Smooth muscle cell (in vitro differentiated cells): Measurements from ENCODE around the gene CLEC2A. TPM values are rescaled to one million over a fixed set of nuclear protein-coding genes. Genes with fewer than 3 reads are reported as not detected.
A peak's percentile ranks its signal among the peaks of the same experiment; 100 is the strongest.

Experiments
- DNase-seq: peaks from one replicate; lab custom pipeline; 2025; ENCODE audit not compliant: unreplicated experiment; lab: John Stamatoyannopoulos, UW
- H2AFZ ChIP-seq: fragments of 200-600 bp; sonication (generic); 2 replicates; pipeline ENCODE4 v1.6.0; 2016; ENCODE audit warnings: antibody characterized with exemption, low read depth, mild to moderate bottlenecking
- H3F3A ChIP-seq: fragments of 200-600 bp; sonication (generic); 2 replicates; pipeline ENCODE4 v1.6.0; 2017; ENCODE audit warnings: antibody characterized with exemption, low read depth
- H3K27ac ChIP-seq: fragments of 200-600 bp; sonication (generic); 2 replicates; pipeline ENCODE4 v1.5.1; 2016; ENCODE audit warnings: low read depth, mild to moderate bottlenecking
- H3K27me3 ChIP-seq: fragments of 200-600 bp; sonication (generic); 2 replicates; pipeline ENCODE4 v1.6.1; 2016; ENCODE audit warnings: low read depth, mild to moderate bottlenecking
- H3K36me3 ChIP-seq: fragments of 200-600 bp; sonication (generic); 2 replicates; pipeline ENCODE4 v1.5.1; 2016; ENCODE audit warnings: low read depth
- H3K4me1 ChIP-seq: fragments of 200-600 bp; sonication (generic); 2 replicates; pipeline ENCODE4 v1.5.1; 2016; ENCODE audit warnings: low read depth
- H3K4me2 ChIP-seq: fragments of 200-600 bp; sonication (generic); 2 replicates; pipeline ENCODE4 v1.6.0; 2016; ENCODE audit warnings: mild to moderate bottlenecking
- H3K4me3 ChIP-seq: fragments of 200-600 bp; sonication (generic); 2 replicates; pipeline ENCODE4 v1.5.1; 2016; ENCODE audit warnings: mild to moderate bottlenecking
- H3K79me2 ChIP-seq: fragments of 200-600 bp; sonication (generic); 2 replicates; pipeline ENCODE4 v1.6.0; 2016; ENCODE audit warnings: low read depth, mild to moderate bottlenecking
- H3K9ac ChIP-seq: fragments of 200-600 bp; sonication (generic); 2 replicates; pipeline ENCODE4 v1.6.0; 2016; ENCODE audit warnings: low read depth
- H3K9me3 ChIP-seq: fragments of 200-600 bp; sonication (generic); replicated peaks from 2 replicates; pipeline ENCODE4 v1.5.1; 2016; ENCODE audit warnings: low read depth
- H4K20me1 ChIP-seq: fragments of 200-600 bp; sonication (generic); 2 replicates; pipeline ENCODE4 v1.6.0; 2016; ENCODE audit warnings: low read depth
- CTCF ChIP-seq: fragments of 200-600 bp; sonication (generic); IDR thresholded peaks from 2 replicates; pipeline ENCODE4 v1.5.1; 2017; ENCODE audit warnings: borderline replicate concordance, mild to moderate bottlenecking, antibody characterized with exemption; ENCODE audit not compliant: insufficient read depth, poor library complexity, severe bottlenecking
- WGBS: methylation state at CpG from one replicate; pipeline ENCODE4 v1.1.7; 2016; ENCODE audit warnings: low lambda C conversion rate; 5-methylcytosine and 5-hydroxymethylcytosine counted together
- polyA plus RNA-seq: library from polyadenylated mRNA; unstranded; fragments of >200 nt; fragmentation: Nextera tagmentation; extraction: Ambion mirVana; gene quantifications from 2 replicates; pipeline ENCODE4 v1.2.1, GENCODE V29; 2016
- total RNA-seq: library from RNA; depleted of rRNA; stranded (reverse); fragments of >200 nt; gene quantifications from 2 replicates; pipeline ENCODE4 v1.2.3, GENCODE V29; 2014

The CLEC2A gene
- total and polyA plus RNA-seq, 2 experiments from 2014 or later = 0.67 TPM; not detected in 1

DNA sequence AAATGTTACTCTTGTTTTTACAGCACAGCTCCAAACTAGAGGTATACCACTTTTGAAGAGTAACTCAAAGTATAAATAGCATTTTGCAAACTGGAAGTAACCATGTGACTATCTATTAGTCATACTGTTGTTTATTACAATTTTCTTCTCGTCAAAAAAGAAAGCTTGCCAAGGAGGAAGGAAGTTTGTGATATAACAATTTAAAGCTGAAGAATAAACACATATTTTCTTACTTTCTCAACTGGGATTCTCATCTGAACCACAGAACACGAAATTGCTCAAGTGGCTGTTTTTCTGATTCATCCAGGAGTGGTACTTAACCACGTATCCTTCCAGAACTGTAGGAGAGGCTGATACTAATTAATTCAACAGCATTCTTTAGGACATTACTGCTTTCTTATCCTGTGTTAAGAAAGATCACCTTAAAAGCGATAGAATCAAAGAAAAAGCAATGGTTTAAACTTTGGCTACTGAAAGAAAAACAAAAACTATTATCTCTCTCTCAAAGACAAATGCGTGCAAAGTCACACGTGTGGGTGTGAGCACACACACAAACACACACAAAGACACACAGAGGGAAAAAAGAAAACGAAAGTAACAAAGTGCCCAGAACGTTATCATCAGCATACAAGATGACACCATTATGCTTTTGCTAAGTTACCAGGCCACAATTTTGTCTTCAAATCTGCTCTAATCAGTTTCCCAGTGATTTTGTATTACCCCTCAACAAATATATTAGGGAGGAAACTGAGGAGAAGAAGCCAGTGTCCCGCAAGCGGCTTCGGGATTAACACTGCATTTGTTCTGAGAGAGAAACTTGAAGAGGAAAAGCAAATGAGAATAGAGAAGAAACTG, 62.6 kb downstream of the CLEC2A start, which contains the start of gene CLEC2B:
Gene CLEC2B, minus strand, starts transcription at position 48 of the 855 bp plus-strand sequence.
- Histone ChIP-seq H3K79me2 (no peaks in the 10 kb centered on the region), H3F3A (peaks cover 11% of the 10 kb centered on the region), H3K4me1 (peaks cover 35% of the 10 kb centered on the region), H3K27ac (peak within 1 kb of the TSS; percentile 76), H3K9ac (peak within 1 kb of the TSS; percentile 53), H3K36me3 (no peaks in the 10 kb centered on the region), H3K27me3 (no peaks in the 10 kb centered on the region), H2AFZ (peak within 1 kb of the TSS; percentile 90), H3K9me3 (no peaks in the 10 kb centered on the region), H4K20me1 (no peaks in the 10 kb centered on the region), H3K4me2 (peak within 1 kb of the TSS; percentile 78), H3K4me3 (peak within 1 kb of the TSS; percentile 44)
- TF ChIP-seq CTCF = no peak
- 34% methylated on average over 11 of the region's 11 CpGs for WGBS
- no peak for DNase-seq

DNA sequence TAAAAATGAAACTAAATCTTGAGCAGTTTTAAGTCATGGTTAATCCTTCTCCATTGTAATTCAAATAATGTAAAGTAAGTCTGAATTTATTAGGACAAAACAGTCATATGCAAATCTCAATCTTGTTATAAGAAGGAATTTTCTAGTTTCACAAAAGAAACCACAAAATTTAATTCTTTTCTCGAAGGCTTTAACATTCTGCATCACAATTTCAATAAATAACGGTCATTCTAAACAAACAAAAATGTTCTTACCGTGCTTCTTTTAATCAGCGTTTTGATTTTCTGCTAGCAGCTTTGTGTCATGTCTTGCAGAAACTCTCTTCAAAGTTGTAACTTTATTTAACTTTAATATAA, 63.2 kb downstream of the CLEC2A start:
- peak overlapping the region; percentile 90 for H2AFZ ChIP-seq
- 81% methylated on average over 4 of the region's 4 CpGs for WGBS
- H3K27me3 ChIP-seq = no peaks in the 10 kb centered on the region
- peak overlapping the region; percentile 44 for H3K4me3 ChIP-seq
- H3K4me2 ChIP-seq = peak overlapping the region; percentile 78
- H3F3A ChIP-seq = peaks cover 11% of the 10 kb centered on the region
- H3K79me2 ChIP-seq = no peaks in the 10 kb centered on the region
- no peak for TF ChIP-seq CTCF
- H4K20me1 ChIP-seq = no peaks in the 10 kb centered on the region
- H3K9ac ChIP-seq = no peak overlapping the region
- H3K4me1 ChIP-seq = peaks cover 35% of the 10 kb centered on the region
- no peak for DNase-seq
- peaks cover 4% of the 10 kb centered on the region for H3K9me3 ChIP-seq
- no peaks in the 10 kb centered on the region for H3K36me3 ChIP-seq
- H3K27ac ChIP-seq = peak overlapping the region; percentile 76

DNA sequence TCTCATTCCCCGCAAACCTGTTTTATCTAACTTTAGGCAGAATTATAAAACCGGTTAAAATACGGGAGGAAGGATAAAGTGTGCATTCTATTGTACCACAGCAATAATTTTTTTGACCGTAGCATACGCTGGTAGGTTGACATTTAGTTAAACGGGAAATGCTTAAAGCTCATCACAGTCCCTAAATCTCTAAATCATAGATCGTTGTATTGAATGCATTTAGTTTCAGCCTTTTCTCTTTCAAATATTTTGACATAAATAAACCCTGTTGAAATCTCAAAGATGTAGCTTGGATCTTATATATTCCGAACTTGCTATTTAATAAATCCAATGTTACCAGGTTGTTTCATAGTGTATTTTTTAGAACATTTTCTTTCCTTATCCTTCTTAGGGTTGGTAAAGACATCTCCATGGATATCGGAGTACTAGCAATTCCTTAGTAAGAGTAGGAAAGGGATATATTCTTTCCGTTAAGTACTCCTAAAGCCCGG, 63.8 kb downstream of the CLEC2A start:
- no peak overlapping the region for H3K27ac ChIP-seq
- WGBS = 98% methylated on average over 11 of the region's 11 CpGs
- peak overlapping the region; percentile 78 for H3K4me2 ChIP-seq
- peaks cover 9% of the 10 kb centered on the region for H3K9me3 ChIP-seq
- H3K79me2 ChIP-seq = no peaks in the 10 kb centered on the region
- H3K27me3 ChIP-seq = no peaks in the 10 kb centered on the region
- TF ChIP-seq CTCF = no peak
- no peak overlapping the region for H2AFZ ChIP-seq
- no peak overlapping the region for H3K9ac ChIP-seq
- no peaks in the 10 kb centered on the region for H3K36me3 ChIP-seq
- H3K4me3 ChIP-seq = peak overlapping the region; percentile 44
- no peak for DNase-seq
- H4K20me1 ChIP-seq = no peaks in the 10 kb centered on the region
- H3F3A ChIP-seq = peaks cover 11% of the 10 kb centered on the region
- H3K4me1 ChIP-seq = peaks cover 35% of the 10 kb centered on the region

DNA sequence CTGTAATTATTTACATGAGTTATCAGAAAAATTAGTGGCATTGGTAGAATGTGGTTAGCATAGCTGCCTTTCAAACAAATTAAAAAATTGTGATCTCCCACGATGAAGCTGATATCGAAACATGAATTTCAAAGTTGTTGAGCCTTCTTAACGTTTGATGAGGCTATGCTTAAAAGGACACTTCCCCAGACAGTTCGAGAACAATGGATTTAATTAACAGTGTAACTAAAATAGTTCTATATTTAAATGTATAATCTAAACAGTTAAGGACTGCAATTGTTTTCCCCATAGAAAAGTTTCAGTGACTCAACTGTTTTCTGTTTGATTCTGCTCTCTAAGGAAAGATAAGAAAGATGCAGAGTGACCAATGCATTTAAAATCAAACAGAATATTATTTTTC, 64.6 kb downstream of the CLEC2A start:
- DNase-seq = no peak
- WGBS = 91% methylated on average over 4 of the region's 4 CpGs
- Histone ChIP-seq H3K27ac (no peak overlapping the region), H3K36me3 (no peaks in the 10 kb centered on the region), H3K27me3 (no peaks in the 10 kb centered on the region), H3K4me2 (peak overlapping the region; percentile 32), H3K9ac (no peak overlapping the region), H3K4me3 (peak overlapping the region; percentile 44), H3F3A (peaks cover 11% of the 10 kb centered on the region), H2AFZ (no peak overlapping the region), H3K79me2 (no peaks in the 10 kb centered on the region), H4K20me1 (no peaks in the 10 kb centered on the region), H3K4me1 (peaks cover 34% of the 10 kb centered on the region), H3K9me3 (peaks cover 10% of the 10 kb centered on the region)
- no peak for TF ChIP-seq CTCF
